ENCODE results near the gene FFAR1. TPM values are rescaled to one million over a fixed set of nuclear protein-coding genes. Genes with fewer than 3 reads are reported as not detected.

The FFAR1 gene
- total RNA-seq, 4 donors from 2014 or later = not detected

DNA sequence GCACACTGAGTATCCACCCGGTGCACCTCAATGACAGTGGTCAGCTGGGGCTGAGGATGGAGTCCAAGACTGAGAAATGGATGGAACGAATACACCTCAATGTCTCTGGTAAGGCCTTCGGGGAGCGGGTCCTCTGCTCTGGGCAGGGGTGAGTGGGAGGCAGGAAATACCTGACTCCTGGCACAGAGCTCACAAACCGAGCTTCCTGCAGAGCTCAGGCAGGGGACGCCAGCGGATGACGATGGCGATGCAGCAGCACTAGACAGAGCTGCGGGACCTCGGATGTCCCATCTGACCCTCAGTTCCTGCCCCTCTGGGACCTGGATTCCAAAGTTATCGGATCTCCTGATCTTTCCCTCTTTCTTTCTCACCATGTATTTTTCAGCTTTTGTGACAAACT, 14.9 kb upstream of the FFAR1 start:
- no peak for TF ChIP-seq POLR2A (IDR thresholded peaks at IDR 0.05)
- TF ChIP-seq, protein P1, sequence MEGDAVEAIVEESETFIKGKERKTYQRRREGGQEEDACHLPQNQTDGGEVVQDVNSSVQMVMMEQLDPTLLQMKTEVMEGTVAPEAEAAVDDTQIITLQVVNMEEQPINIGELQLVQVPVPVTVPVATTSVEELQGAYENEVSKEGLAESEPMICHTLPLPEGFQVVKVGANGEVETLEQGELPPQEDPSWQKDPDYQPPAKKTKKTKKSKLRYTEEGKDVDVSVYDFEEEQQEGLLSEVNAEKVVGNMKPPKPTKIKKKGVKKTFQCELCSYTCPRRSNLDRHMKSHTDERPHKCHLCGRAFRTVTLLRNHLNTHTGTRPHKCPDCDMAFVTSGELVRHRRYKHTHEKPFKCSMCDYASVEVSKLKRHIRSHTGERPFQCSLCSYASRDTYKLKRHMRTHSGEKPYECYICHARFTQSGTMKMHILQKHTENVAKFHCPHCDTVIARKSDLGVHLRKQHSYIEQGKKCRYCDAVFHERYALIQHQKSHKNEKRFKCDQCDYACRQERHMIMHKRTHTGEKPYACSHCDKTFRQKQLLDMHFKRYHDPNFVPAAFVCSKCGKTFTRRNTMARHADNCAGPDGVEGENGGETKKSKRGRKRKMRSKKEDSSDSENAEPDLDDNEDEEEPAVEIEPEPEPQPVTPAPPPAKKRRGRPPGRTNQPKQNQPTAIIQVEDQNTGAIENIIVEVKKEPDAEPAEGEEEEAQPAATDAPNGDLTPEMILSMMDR (IDR thresholded peaks at IDR 0.05) = no peak
- no peak for DNase-seq (ENCODE audit: low spot score in 2 of 2)
- no peak overlapping the region for H3K4me3 ChIP-seq (ENCODE audit: low read depth, poor library complexity, severe bottlenecking)
- intact Hi-C loops (cut with DNase I; ENCODE audit: low total_unique reads) = no loop called here
- 67 to 70% methylated on average over 12 of the region's 12 CpGs for WGBS, 2 donors

DNA sequence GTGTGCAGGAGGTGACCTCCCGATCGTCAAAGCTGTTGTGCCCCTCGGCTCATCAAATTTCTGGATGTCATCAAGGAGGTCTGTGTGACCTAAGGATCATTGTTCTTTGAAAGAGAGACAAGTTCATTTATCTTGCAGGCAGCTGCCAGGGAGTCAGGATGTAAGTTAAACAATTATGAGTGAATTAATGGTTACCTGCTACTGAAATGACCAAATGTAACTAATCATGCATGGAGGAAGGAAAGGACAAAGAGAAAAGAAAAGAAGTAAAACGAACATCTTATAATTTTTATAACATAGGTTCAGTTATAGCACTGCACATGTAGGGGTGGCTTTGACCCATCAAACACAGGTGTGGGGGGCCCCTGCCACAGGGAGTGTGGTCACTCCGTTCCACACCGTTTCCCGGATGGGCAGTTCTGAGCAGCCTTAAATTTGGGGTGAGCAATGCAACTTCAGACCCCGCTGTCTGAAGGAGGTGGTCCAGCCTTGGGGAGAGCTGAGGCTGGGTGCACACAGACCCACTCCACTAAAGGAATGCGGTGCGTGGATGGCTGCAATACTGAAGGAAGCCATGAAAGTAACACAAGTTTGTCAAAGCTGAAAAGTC, 13.5 kb upstream of the FFAR1 start:
- TF ChIP-seq, protein P1 (IDR thresholded peaks at IDR 0.05) = no peak
- TF ChIP-seq POLR2A (IDR thresholded peaks at IDR 0.05) = no peak
- intact Hi-C loops (cut with DNase I; ENCODE audit: low total_unique reads) = no loop called here
- no peak overlapping the region for H3K4me3 ChIP-seq (ENCODE audit: low read depth, poor library complexity, severe bottlenecking)
- WGBS, 2 donors = 86 to 91% methylated on average over 10 of the region's 10 CpGs
- no peak for DNase-seq (ENCODE audit: low spot score in 2 of 2)

DNA sequence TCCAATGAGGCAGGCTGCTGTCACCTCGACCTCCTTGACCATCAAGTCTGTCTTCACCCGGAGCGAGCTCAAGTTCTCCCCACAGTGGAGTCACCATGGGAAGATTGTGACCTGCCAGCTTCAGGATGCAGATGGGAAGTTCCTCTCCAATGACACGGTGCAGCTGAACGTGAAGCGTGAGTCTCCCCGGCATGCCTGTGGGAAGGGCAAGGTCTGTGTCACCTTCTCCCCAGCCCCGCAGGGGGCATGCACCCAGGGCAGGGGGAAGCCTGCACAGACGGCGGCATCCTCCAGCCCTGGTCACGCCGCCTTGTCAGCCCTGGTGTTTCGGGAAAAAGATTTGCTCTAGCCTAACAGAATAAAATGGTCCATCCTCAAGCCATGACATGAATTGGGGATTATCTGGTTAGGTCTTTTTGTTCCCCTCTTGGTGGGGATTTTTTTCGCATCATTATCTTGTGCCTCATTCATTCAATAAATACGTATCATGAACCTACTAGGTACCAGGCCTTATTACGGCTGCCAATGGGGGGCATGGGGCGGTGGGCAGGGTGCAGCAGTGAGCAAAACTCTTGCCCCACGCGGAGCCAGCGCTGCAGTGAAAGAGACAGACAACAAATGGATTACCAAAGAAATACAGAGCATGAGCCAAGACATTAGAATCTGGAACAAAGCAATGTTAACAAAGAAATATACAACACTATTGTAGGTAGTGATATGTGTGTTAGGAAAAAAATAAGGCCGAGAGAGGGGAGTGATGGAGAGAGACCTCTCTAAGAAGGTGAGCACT, 11.3 kb upstream of the FFAR1 start:
- H3K4me3 ChIP-seq (ENCODE audit: low read depth, poor library complexity, severe bottlenecking) = no peak overlapping the region

DNA sequence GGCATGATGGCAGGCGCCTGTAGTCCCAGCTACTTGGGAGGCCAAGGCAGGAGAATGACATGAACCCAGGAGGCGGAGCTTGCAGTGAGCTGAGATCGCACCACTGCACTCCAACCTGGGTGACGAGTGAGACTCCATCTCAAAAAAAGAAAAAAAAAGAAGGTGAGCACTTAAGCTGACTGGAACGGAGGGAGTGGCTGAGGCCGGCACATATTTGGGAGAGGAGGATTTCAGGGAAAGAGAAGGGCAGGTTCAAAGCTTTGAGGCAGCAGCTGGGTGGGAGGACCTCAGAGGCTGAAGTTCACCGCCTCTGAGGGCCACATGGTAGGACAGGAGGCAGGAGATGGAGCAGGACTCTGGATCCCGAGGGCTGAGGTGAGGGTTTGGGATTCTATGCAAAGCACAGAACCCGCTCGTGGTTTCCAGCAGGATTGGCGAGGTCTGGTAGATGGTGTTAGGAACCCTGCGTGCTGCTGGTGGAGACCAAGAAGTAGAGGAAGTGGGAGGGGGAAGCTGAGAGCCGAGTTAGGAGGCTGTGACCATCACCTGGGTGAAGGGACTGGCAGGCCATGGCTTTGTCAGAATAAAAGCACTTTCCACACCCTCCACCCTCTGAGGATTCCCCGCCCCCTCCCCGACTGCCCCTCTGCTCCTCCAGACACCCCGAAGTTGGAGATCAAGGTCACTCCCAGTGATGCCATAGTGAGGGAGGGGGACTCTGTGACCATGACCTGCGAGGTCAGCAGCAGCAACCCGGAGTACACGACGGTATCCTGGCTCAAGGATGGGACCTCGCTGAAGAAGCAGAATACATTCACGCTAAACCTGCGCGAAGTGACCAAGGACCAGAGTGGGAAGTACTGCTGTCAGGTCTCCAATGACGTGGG, 10.4 kb upstream of the FFAR1 start:
- no peak for DNase-seq (ENCODE audit: low spot score in 2 of 2)
- no peak overlapping the region for H3K4me3 ChIP-seq (ENCODE audit: low read depth, poor library complexity, severe bottlenecking)
- WGBS, 2 donors = 75 to 88% methylated on average over 22 to 25 of the region's 25 CpGs
- TF ChIP-seq POLR2A (IDR thresholded peaks at IDR 0.05) = no peak
- TF ChIP-seq, protein P1 (IDR thresholded peaks at IDR 0.05) = no peak
- intact Hi-C loops (cut with DNase I; ENCODE audit: low total_unique reads) = no loop called here

More for the DNA sequence above, 11.3 kb upstream of the FFAR1 start:
- intact Hi-C loops (cut with DNase I; ENCODE audit: low total_unique reads) = no loop called here
- 87 to 91% methylated on average over 21 of the region's 21 CpGs for WGBS, 2 donors
- DNase-seq (ENCODE audit: low spot score in 2 of 2) = no peak
- TF ChIP-seq, protein P1 (IDR thresholded peaks at IDR 0.05) = no peak
- TF ChIP-seq POLR2A (IDR thresholded peaks at IDR 0.05) = no peak

DNA sequence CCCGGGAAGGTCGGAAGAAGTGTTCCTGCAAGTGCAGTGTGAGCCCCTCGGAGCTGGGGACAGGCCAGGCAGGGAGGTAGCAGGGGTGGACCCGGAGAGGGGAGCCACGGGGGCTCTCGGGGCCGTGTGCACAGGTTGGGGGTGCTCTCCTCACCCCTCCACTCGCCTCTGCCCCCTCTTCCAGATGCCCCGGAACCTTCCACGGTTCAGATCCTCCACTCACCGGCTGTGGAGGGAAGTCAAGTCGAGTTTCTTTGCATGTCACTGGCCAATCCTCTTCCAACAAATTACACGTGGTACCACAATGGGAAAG, 9.8 kb upstream of the FFAR1 start:
- no peak overlapping the region for H3K4me3 ChIP-seq (ENCODE audit: low read depth, poor library complexity, severe bottlenecking)
- no peak for DNase-seq (ENCODE audit: low spot score in 2 of 2)
- no peak for TF ChIP-seq POLR2A (IDR thresholded peaks at IDR 0.05)
- TF ChIP-seq, protein P1 (IDR thresholded peaks at IDR 0.05) = no peak
- WGBS, 2 donors = 81 to 83% methylated on average over 13 of the region's 13 CpGs
- intact Hi-C loops (cut with DNase I; ENCODE audit: low total_unique reads) = no loop called here

Data from lower leg skin (tissue), 4 donors.